Measurements from ENCODE around the gene PIK3R5. TPM values are rescaled to one million over a fixed set of nuclear protein-coding genes. Genes with fewer than 3 reads are reported as not detected.

Gene PIK3R5
- polyA plus RNA-seq, 1 donor (not counting 4 experiments of a cell fraction or from before 2014, with no cell fraction given): not detected

GRCh38 chr17:8981443-8981842 lies 15.9 kb upstream of the PIK3R5 start:
- no peaks in the 10 kb centered on the region for H3K79me2 ChIP-seq (ENCODE audit: control insufficient read depth, insufficient read depth, low read length)
- no peak for FAIRE-seq
- H2AFZ ChIP-seq (ENCODE audit: control insufficient read depth, low read length): no peak overlapping the region

GRCh38 chr17:8979715-8980114 lies 14.2 kb upstream of the PIK3R5 start:
- TF ChIP-seq EZH2 (IDR thresholded peaks at IDR 0.05; ENCODE audit: low read length): no peak
- TF ChIP-seq CTCF (optimal IDR thresholded peaks at IDR 0.05 in 1 of 3, IDR thresholded peaks at IDR 0.05 in 1 of 3, conservative IDR thresholded peaks at IDR 0.05 in 1 of 3; ENCODE audit: extremely low read depth in 1 of 3, insufficient read depth in 2 of 3, low read length in 3 of 3): no peak
- H3K9me1 ChIP-seq (ENCODE audit: control insufficient read depth, extremely low read depth, insufficient read depth, low read length): no peaks in the 10 kb centered on the region
- H3K4me1 ChIP-seq (ENCODE audit: control insufficient read depth, extremely low read depth, insufficient read depth, low read length): no peaks in the 10 kb centered on the region
- no peak for FAIRE-seq
- H3K79me2 ChIP-seq (ENCODE audit: control insufficient read depth, insufficient read depth, low read length): no peaks in the 10 kb centered on the region
- H3K36me3 ChIP-seq (ENCODE audit: control insufficient read depth in 2 of 2, extremely low read depth in 1 of 2, insufficient read depth in 2 of 2, low read length in 2 of 2): no peaks in the 10 kb centered on the region
- H3K4me2 ChIP-seq (ENCODE audit: control insufficient read depth, extremely low read depth, insufficient read depth, low read depth, low read length): no peak overlapping the region
- no peak overlapping the region for H3K9ac ChIP-seq (ENCODE audit: control insufficient read depth, extremely low read depth, insufficient read depth, low read length)
- H4K20me1 ChIP-seq (ENCODE audit: control insufficient read depth, extremely low read depth, insufficient read depth, low read length): no peaks in the 10 kb centered on the region
- no peaks in the 10 kb centered on the region for H3K27me3 ChIP-seq (ENCODE audit: control insufficient read depth, extremely low read depth, insufficient read depth, low read length)
- no peak for DNase-seq (ENCODE audit: low read depth, low spot score)
- dilution Hi-C loops (cut with MboI; ENCODE audit: extremely low pct_ligation_motif_present, low sequenced_read_pairs): no loop called here
- H3K4me3 ChIP-seq (ENCODE audit: control insufficient read depth in 2 of 3, extremely low read depth in 1 of 3, insufficient read depth in 2 of 3, low read depth in 1 of 3, low read length in 3 of 3): no peak overlapping the region
- H3K9me3 ChIP-seq (ENCODE audit: control insufficient read depth, low read depth, low read length): no peaks in the 10 kb centered on the region
- no peak overlapping the region for H3K27ac ChIP-seq (ENCODE audit: control insufficient read depth, insufficient read depth, low read length)
- no peak overlapping the region for H2AFZ ChIP-seq (ENCODE audit: control insufficient read depth, low read length)

More at GRCh38 chr17:8981443-8981842, 15.9 kb upstream of the PIK3R5 start:
- H3K27me3 ChIP-seq (ENCODE audit: control insufficient read depth, extremely low read depth, insufficient read depth, low read length): no peaks in the 10 kb centered on the region
- no peak overlapping the region for H3K9ac ChIP-seq (ENCODE audit: control insufficient read depth, extremely low read depth, insufficient read depth, low read length)
- no peak overlapping the region for H3K4me3 ChIP-seq (ENCODE audit: control insufficient read depth in 2 of 3, extremely low read depth in 1 of 3, insufficient read depth in 2 of 3, low read depth in 1 of 3, low read length in 3 of 3)
- H3K4me2 ChIP-seq (ENCODE audit: control insufficient read depth, extremely low read depth, insufficient read depth, low read depth, low read length): no peak overlapping the region
- H3K36me3 ChIP-seq (ENCODE audit: control insufficient read depth in 2 of 2, extremely low read depth in 1 of 2, insufficient read depth in 2 of 2, low read length in 2 of 2): no peaks in the 10 kb centered on the region
- H3K4me1 ChIP-seq (ENCODE audit: control insufficient read depth, extremely low read depth, insufficient read depth, low read length): no peaks in the 10 kb centered on the region
- no peak for TF ChIP-seq EZH2 (IDR thresholded peaks at IDR 0.05; ENCODE audit: low read length)
- no peak for TF ChIP-seq CTCF (optimal IDR thresholded peaks at IDR 0.05 in 1 of 3, IDR thresholded peaks at IDR 0.05 in 1 of 3, conservative IDR thresholded peaks at IDR 0.05 in 1 of 3; ENCODE audit: extremely low read depth in 1 of 3, insufficient read depth in 2 of 3, low read length in 3 of 3)
- dilution Hi-C loops (cut with MboI; ENCODE audit: extremely low pct_ligation_motif_present, low sequenced_read_pairs): no loop called here
- no peak for DNase-seq (ENCODE audit: low read depth, low spot score)
- no peaks in the 10 kb centered on the region for H3K9me1 ChIP-seq (ENCODE audit: control insufficient read depth, extremely low read depth, insufficient read depth, low read length)
- H3K27ac ChIP-seq (ENCODE audit: control insufficient read depth, insufficient read depth, low read length): no peak overlapping the region
- H3K9me3 ChIP-seq (ENCODE audit: control insufficient read depth, low read depth, low read length): no peaks in the 10 kb centered on the region
- H4K20me1 ChIP-seq (ENCODE audit: control insufficient read depth, extremely low read depth, insufficient read depth, low read length): no peaks in the 10 kb centered on the region
